SK-N-MC (cell line): ENCODE data around the gene S100A7.

Experiments
- EZH2 ChIP-seq: fragments of 200-600 bp; sonication (generic); IDR thresholded peaks from one replicate; pipeline ENCODE4 v1.6.1; 2017; ENCODE audit warnings: antibody characterized with exemption
- POLR2AphosphoS5 ChIP-seq: IDR thresholded peaks from 2 replicates; pipeline ENCODE4 v1.6.1; 2012; ENCODE audit warnings: mild to moderate bottlenecking, low read depth, low read length, borderline replicate concordance

GRCh38 chr1:153431002-153431401 is 29.4 kb downstream of the S100A7 start:
- no peak for TF ChIP-seq EZH2
- no peak for TF ChIP-seq POLR2AphosphoS5
